SKM-1 (cell line): ENCODE data around the gene ALX3.
"Not testable (repeated sequence)": the region's sequence is repeated elsewhere in the genome, so short reads cannot be mapped to it uniquely, and the experiment has no call there.

Experiments used
- DNase-seq: peaks from one replicate; lab custom pipeline; 2025; ENCODE audit not compliant: unreplicated experiment; lab: John Stamatoyannopoulos, UW

Gene ALX3

DNA sequence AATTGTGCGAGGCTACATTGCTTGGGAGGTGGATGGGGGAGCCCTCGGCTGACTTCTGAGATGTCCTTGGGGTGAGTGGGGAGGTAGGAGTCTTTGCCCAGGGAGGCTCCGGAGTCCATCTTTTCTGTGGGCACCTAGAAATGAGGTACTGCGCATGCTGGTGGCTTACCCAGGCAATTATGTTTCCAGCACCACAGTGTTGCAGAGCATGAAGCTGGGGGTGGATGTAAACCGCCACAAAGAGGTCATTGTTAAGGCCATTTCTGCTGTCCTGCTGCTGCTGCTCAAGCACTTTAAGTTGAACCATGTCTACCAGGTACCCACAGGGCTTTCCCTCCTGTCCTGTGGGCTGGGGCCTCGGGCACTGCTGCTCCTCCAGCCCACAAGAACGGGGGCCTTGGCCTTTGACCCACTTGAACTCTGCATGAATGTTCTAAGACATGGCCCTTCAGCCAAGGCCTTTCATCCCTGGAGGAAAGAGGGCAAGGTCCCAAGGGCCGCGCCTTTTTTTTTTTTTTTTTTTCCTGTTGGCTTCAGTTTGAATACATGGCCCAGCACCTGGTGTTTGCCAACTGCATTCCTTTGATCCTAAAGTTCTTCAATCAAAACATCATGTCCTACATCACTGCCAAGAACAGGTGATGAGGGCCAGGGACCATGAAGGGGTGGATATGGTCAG is 21.4 kb downstream of the ALX3 start:
- DNase-seq, result no peak

DNA sequence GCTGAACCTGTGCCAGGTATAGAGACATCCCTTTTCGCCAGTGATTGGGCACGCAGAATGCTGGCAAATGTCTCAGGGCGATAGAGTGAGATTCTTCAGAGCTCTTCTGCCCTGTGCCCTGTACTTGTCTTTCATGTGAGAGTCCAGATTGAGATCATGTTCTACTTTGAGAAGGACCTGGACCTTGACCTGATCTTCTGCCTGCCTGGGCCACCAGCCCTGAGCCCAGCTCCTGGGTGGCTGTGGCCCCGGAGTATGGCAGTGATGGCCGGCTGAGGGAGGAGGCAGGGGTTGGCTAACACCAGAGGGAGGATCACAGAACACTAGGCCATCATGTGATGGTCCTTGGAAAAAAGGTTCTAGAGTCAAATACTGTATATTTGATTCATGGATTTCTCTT is 22.2 kb downstream of the ALX3 start:
- DNase-seq, result no peak

- DNase-seq, result no peak
Measured at GRCh38 chr1:110047463-110047862, 23.0 kb downstream of the ALX3 start.

DNA sequence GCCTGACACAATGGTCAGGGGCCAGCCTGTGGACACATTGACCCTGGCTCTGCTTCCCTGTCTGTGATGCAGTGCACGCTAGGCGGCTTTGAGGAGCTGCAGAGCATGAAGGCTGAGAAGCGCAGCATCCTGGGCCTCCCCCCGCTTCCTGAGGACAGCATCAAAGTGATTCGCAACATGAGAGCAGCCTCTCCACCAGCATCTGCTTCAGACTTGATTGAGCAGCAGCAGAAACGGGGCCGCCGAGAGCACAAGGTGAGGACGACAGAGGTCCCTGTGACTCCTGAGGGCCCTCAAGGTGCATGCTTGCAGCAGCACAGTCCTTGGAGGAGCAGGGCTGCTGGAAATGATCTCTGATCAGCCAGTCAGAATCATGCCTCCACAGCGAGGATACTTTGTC is 27.5 kb downstream of the ALX3 start:
- no peak for DNase-seq

DNA sequence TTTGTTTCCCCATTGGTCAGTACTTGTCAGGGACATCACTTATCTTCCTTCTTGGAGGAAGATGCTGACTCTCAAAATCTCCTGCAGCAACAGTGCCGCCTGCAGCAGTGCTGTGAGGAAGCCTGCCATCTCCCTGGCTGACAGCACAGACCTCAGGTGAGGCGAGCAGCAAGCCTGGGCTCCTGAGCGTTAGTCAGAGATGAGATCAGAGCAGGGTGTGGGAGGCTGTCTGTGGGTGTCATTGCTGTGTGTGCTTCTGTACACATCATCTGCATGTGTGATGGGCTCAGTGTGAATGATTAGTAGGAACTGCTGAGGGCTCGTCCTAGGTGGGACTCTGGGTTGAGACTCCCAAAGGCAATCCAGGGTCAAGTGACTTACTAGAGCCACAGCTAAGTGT is 29.9 kb downstream of the ALX3 start:
- no peak for DNase-seq

GRCh38 chr1:110039641-110040040 is 30.8 kb downstream of the ALX3 start:
- DNase-seq, result no peak

DNA sequence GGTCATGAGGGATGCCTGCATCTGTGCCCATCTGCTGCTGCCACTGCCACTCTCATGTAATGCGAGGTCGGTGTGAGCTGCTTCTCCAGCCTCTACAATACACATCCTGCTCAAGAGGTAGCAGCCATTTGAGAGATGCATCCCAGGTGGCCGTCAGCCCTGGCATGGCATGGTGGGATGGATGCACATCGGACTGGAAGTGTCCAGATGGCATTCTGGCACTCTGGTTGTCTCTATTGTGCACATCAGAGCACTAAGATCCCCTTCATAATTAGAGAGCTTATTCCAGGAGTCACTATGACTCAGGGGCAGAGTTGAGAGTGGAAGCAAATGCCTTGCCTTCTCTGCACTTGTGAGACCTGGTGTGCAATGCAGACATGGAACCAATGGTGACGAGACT is 32.2 kb downstream of the ALX3 start:
- no peak for DNase-seq

DNA sequence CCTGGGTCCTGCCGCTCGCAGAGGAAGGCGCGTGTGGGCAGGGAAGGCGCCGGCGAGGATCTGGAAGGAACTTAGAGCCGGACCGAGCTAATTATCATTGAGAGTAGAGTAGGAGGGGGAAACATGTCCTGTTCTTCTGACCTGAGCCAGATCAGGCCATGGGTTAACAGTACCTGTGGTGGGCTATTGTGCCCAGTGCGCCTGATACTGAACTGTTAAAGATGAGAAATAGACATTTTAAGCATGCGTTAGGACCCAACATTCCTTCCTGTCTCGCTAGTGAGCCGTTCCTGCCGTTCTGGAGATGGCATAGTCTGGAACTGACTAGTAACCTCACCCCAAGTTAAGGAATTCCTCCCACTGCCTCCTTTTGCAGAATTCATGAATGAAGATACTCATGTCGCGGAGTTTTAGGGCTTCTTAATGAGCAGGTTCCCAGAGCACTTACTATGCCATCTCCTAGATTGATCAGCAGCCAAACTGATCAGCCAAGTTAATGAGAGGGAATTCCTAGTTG is 35.2 kb downstream of the ALX3 start:
- no peak for DNase-seq

DNA sequence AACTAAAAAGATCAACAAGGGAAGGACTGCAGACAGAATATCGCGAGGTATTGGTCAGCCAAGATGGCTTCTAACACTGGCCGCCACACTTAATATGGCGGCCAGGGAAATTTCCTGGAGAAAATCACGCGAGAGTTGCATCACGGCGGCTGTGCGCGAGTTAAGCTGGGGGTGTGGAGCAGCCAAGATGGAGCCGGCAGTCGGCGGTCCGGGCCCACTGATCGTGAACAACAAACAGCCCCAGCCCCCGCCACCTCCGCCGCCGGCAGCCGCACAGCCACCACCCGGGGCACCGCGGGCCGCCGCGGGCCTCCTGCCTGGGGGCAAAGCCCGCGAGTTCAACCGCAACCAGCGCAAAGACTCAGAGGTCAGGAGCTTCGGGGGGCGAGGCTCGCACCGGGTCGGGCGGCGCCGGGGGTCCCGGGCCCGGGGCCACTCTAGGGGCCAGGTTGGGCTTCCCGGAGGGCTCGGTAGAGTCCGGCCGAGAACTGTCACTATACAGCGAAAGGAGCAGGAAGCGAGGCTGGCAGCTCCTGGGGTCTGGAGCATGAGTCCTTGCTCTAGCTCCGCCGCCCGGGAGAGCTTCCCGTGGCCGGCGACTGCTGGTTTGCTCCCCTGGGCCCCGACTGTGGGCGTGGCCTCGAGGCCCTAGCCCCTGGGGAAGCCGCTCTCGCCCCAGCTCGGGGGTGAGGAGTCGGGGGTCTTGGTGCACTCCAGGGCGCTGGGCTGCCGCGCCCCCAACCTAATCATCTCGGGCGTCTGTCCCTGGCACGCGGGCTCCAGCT is 35.8 kb downstream of the ALX3 start, which contains the start of gene STRIP1:
Gene STRIP1 (plus strand): TSS at position 174 of the 785 bp plus-strand sequence. CDS start 14 bp downstream, at position 188.
- DNase-seq, result peak; percentile 89

GRCh38 chr1:110034040-110034450 is 36.4 kb downstream of the ALX3 start:
- peak; percentile 42 for DNase-seq

- no peak for DNase-seq
Measured at GRCh38 chr1:110033421-110033820, 37.1 kb downstream of the ALX3 start.

DNA sequence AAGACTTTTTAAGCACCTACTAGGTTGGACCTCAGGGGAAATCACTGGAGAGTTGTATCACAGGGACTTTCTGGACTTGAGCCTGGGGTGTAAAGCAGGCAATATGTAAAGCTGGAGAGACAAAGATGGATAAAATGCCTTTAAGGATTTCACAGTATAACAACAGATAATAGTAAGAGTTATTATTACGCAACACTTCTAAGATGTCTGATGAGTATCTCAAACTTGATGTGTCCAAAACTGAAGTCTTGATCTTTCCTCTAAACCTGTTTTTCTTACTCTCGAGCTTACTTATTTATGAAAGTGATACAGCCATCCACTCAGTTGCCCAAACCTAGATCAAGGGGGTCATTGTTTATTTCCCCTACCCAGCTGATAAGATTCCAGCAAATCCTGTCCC is 38.1 kb downstream of the ALX3 start:
- DNase-seq, result no peak

GRCh38 chr1:110030687-110031086 is 39.8 kb downstream of the ALX3 start:
- DNase-seq, result not testable (repeated sequence)

GRCh38 chr1:110024613-110025012 is 45.9 kb downstream of the ALX3 start:
- DNase-seq, result no peak

GRCh38 chr1:110021285-110021684 is 49.2 kb downstream of the ALX3 start:
- no peak for DNase-seq

DNA sequence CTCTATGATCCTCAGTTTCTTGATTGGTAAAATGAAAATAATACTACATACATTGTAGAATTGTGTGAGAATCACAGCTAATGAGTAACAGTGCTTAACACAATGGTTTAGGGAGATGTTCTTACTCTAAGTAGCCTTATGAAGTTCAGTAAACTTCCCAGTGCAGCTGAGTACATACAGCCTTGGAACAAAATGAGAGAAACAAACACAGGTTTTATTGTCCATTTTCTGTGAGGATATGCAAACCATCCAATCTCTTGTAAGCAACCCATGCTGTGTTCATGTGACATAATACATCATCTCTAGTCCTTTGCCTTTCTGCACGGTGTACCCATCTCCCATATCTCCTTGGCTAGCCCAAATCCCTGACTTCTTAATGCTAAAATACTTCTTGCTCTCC is 50.7 kb downstream of the ALX3 start:
- no peak for DNase-seq

- no peak for DNase-seq
Measured at GRCh38 chr1:110018396-110018795, 52.1 kb downstream of the ALX3 start.

- no peak for DNase-seq
Measured at GRCh38 chr1:110017792-110018191, 52.7 kb downstream of the ALX3 start.

GRCh38 chr1:110012100-110012780 is 58.2 kb downstream of the ALX3 start:
- no peak for DNase-seq

DNA sequence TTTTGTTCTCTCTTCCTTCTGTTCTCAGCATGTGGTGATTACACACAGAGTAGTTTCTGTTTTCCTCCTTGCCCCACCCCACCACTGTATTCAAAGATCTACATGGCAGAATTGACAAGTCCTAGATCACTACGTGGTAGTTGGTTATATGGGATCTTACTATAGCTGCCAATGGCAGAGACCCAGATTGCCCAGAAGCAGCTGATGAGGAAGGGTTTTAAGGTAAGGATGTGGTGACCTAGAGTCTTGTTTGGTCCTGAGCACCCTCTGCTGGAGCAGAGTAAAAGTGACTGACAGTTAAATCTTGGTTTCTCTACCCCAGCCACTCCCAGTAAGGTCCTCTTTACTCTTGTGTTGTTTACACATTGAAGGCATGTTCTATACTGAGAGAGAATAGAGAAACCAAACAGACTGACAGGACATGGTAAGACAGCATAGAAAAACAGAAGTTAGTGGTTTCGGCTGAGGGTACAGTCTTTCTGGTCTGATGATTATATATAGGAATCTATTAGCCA is 58.9 kb downstream of the ALX3 start:
- peak; percentile 46 for DNase-seq
